ENCODE measurements around the gene RAB30. TPM values are rescaled to one million over a fixed set of nuclear protein-coding genes. Genes with fewer than 3 reads are reported as not detected.

The RAB30 gene
- total and polyA plus RNA-seq, 4 experiments from 2014 or later, result 5.0 to 14.1 (median 10.6) TPM

DNA sequence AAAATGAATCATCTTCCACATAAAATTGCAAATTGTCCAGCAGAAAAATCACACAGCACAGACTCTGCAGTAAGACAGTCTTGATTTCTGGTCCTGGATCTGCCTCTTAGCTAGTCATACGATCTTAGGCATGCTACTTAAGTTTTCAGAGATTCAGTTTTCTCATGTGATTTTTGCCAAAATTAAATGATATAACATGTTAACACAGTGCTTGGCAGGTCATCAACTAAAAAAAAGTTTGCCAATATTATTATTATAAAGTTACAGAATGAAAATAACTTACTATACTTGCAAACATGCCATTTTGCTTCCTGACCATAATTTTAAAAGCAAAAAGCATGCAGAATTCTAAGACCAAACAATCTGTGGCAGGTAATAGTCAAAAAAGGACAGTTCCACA, 15.1 kb downstream of the RAB30 start:
- intact Hi-C loops (cut with micrococcal nuclease), result no loop called here
- no peak overlapping the region for H3K4me3 ChIP-seq (ENCODE audit: low read length in 2 of 2)
- no peaks in the 10 kb centered on the region for H3K9me3 ChIP-seq (ENCODE audit: control insufficient read depth in 1 of 2, low read length in 2 of 2)
- no peaks in the 10 kb centered on the region for H3K36me3 ChIP-seq (ENCODE audit: insufficient read depth, low read length)
- peaks cover 18% of the 10 kb centered on the region for H3K4me1 ChIP-seq (ENCODE audit: insufficient read depth, low read length)
- H3K27ac ChIP-seq (ENCODE audit: low read depth, low read length), result no peak overlapping the region
- Mint-ChIP-seq H3K4me1 (peaks cover 13 to 34% (median 22%) of the 10 kb centered on the region in 4 donors), H3K27ac (no peak overlapping the region), H3K27me3 (no peaks in the 10 kb centered on the region), H3K36me3 (peaks cover 7 to 19% of the 10 kb centered on the region in 2 donors), H3K9me3 (peaks cover 0 to 2% (median under 1%) of the 10 kb centered on the region in 8 donors), H3K4me3 (no peak overlapping the region)
- no peak for DNase-seq
- ChIA-PET CTCF (ENCODE audit: partially characterized antibody) (interaction anchor here (1.3 kb wide), 1 partner anchor 17 kb away, joined by 3 read pairs; no protein-coding TSS in a partner anchor), POLR2A (ENCODE audit: partially characterized antibody) (interaction anchor here (0.8 to 1.3 kb wide), 3 partner anchors 9 to 100 kb away, joined by 3 to 4 read pairs (median 4); partner anchors contain the start of gene PCF11)
- no peaks in the 10 kb centered on the region for H3K27me3 ChIP-seq (ENCODE audit: insufficient read depth, low read length)

DNA sequence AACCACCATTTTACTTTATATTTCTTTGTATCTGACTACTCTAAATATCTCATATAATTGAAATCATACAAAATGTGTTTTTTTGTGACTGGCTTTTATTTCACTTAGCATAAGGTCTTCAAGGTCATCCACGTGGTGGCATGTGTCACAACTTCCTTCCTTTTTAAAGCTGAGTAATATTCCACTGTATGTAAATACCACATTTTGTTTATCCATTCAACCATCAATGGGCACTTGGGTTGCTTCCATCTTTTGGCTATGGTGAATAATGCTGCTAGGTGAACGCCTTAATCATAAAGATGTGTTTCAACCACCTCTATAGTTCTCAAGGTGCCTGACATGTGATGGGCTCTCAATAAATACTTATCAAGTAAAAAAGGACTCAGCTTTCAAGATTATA, 15.5 kb downstream of the RAB30 start:
- Mint-ChIP-seq H3K36me3 (peaks cover 8 to 22% of the 10 kb centered on the region in 2 donors), H3K27me3 (no peaks in the 10 kb centered on the region), H3K27ac (peak overlapping the region in 2 of 7 donors; percentile 0 to 3), H3K4me3 (no peak overlapping the region), H3K4me1 (peaks cover 13 to 30% (median 21%) of the 10 kb centered on the region in 4 donors), H3K9me3 (peaks cover 0 to 6% (median 2%) of the 10 kb centered on the region in 8 donors)
- Histone ChIP-seq H3K4me1 (ENCODE audit: insufficient read depth, low read length) (peaks cover 17% of the 10 kb centered on the region), H3K27ac (ENCODE audit: low read depth, low read length) (no peak overlapping the region), H3K9me3 (ENCODE audit: control insufficient read depth in 1 of 2, low read length in 2 of 2) (no peaks in the 10 kb centered on the region), H3K27me3 (ENCODE audit: insufficient read depth, low read length) (no peaks in the 10 kb centered on the region), H3K4me3 (ENCODE audit: low read length in 2 of 2) (no peak overlapping the region), H3K36me3 (ENCODE audit: insufficient read depth, low read length) (no peaks in the 10 kb centered on the region)
- no peak for DNase-seq
- POLR2A ChIA-PET (ENCODE audit: partially characterized antibody), result interaction anchor here (0.8 to 1.3 kb wide), 3 partner anchors 9 to 101 kb away, joined by 3 to 4 read pairs (median 4); partner anchors contain the start of gene PCF11
- CTCF ChIA-PET (ENCODE audit: partially characterized antibody), result interaction anchor here (1.3 kb wide), 1 partner anchor 18 kb away, joined by 3 read pairs; no protein-coding TSS in a partner anchor
- intact Hi-C loops (cut with micrococcal nuclease), result no loop called here

- H3K9me3 ChIP-seq (ENCODE audit: control insufficient read depth in 1 of 2, low read length in 2 of 2), result no peaks in the 10 kb centered on the region
- no peaks in the 10 kb centered on the region for H3K27me3 Mint-ChIP-seq
- POLR2A ChIA-PET (ENCODE audit: partially characterized antibody), result interaction anchor here (0.9 kb wide), 1 partner anchor 17 kb away, joined by 4 read pairs; the partner anchor contains the start of gene RAB30
- peak overlapping the region in 1 of 7 donors; percentile 37 for H3K27ac Mint-ChIP-seq
- no peak overlapping the region for H3K27ac ChIP-seq (ENCODE audit: low read depth, low read length)
- no peaks in the 10 kb centered on the region for H3K27me3 ChIP-seq (ENCODE audit: insufficient read depth, low read length)
- DNase-seq, result no peak
- no peak overlapping the region for H3K4me3 ChIP-seq (ENCODE audit: low read length in 2 of 2)
- H3K36me3 Mint-ChIP-seq, result peaks cover 6 to 20% of the 10 kb centered on the region in 2 donors
- H3K4me1 Mint-ChIP-seq, result peaks cover 13 to 30% (median 18%) of the 10 kb centered on the region in 4 donors
- CTCF ChIA-PET (ENCODE audit: partially characterized antibody), result interaction anchor here (0.8 kb wide), 1 partner anchor 8 kb away, joined by 3 read pairs; no protein-coding TSS in a partner anchor
- intact Hi-C loops (cut with micrococcal nuclease), result no loop called here
- peaks cover 0 to 12% (median 4%) of the 10 kb centered on the region in 8 donors for H3K9me3 Mint-ChIP-seq
- peak overlapping the region in 1 of 8 donors; percentile 1 for H3K4me3 Mint-ChIP-seq
- peaks cover 17% of the 10 kb centered on the region for H3K4me1 ChIP-seq (ENCODE audit: insufficient read depth, low read length)
- H3K36me3 ChIP-seq (ENCODE audit: insufficient read depth, low read length), result no peaks in the 10 kb centered on the region
Observed at GRCh38 chr11:83054904-83055380, 16.8 kb downstream of the RAB30 start.

GRCh38 chr11:83054001-83054400, 17.7 kb downstream of the RAB30 start:
- intact Hi-C loops (cut with micrococcal nuclease), result no loop called here
- Histone ChIP-seq H3K4me1 (ENCODE audit: insufficient read depth, low read length) (peaks cover 17% of the 10 kb centered on the region), H3K36me3 (ENCODE audit: insufficient read depth, low read length) (no peaks in the 10 kb centered on the region), H3K27me3 (ENCODE audit: insufficient read depth, low read length) (no peaks in the 10 kb centered on the region), H3K9me3 (ENCODE audit: control insufficient read depth in 1 of 2, low read length in 2 of 2) (no peaks in the 10 kb centered on the region), H3K27ac (ENCODE audit: low read depth, low read length) (no peak overlapping the region), H3K4me3 (ENCODE audit: low read length in 2 of 2) (no peak overlapping the region)
- Mint-ChIP-seq H3K9me3 (peaks cover 0 to 12% (median 4%) of the 10 kb centered on the region in 8 donors), H3K27me3 (no peaks in the 10 kb centered on the region), H3K27ac (peak overlapping the region in 1 of 7 donors; percentile 15), H3K4me1 (peaks cover 11 to 30% (median 18%) of the 10 kb centered on the region in 4 donors), H3K36me3 (peaks cover 4 to 20% of the 10 kb centered on the region in 2 donors), H3K4me3 (no peak overlapping the region)
- DNase-seq, result no peak
- ChIA-PET POLR2A (ENCODE audit: partially characterized antibody) (no interaction called here), CTCF (ENCODE audit: partially characterized antibody) (no interaction called here)

- peaks cover 4 to 20% of the 10 kb centered on the region in 2 donors for H3K36me3 Mint-ChIP-seq
- Histone ChIP-seq H3K4me1 (ENCODE audit: insufficient read depth, low read length) (peaks cover 17% of the 10 kb centered on the region), H3K36me3 (ENCODE audit: insufficient read depth, low read length) (no peaks in the 10 kb centered on the region), H3K4me3 (ENCODE audit: low read length in 2 of 2) (no peak overlapping the region), H3K27me3 (ENCODE audit: insufficient read depth, low read length) (no peaks in the 10 kb centered on the region), H3K27ac (ENCODE audit: low read depth, low read length) (no peak overlapping the region), H3K9me3 (ENCODE audit: control insufficient read depth in 1 of 2, low read length in 2 of 2) (no peaks in the 10 kb centered on the region)
- peak overlapping the region in 1 of 7 donors; percentile 75 for H3K27ac Mint-ChIP-seq
- no peaks in the 10 kb centered on the region for H3K27me3 Mint-ChIP-seq
- intact Hi-C loops (cut with micrococcal nuclease), result no loop called here
- ChIA-PET POLR2A (ENCODE audit: partially characterized antibody) (no interaction called here), CTCF (ENCODE audit: partially characterized antibody) (interaction anchor here (0.9 to 1.7 kb wide), 3 partner anchors 13 to 198 kb away, joined by 3 to 5 read pairs (median 4); no protein-coding TSS in a partner anchor)
- H3K4me1 Mint-ChIP-seq, result peaks cover 10 to 30% (median 21%) of the 10 kb centered on the region in 4 donors
- DNase-seq, result no peak
- no peak overlapping the region for H3K4me3 Mint-ChIP-seq
- peaks cover 0 to 12% (median 4%) of the 10 kb centered on the region in 8 donors for H3K9me3 Mint-ChIP-seq
Observed at GRCh38 chr11:83051760-83052671, 19.7 kb downstream of the RAB30 start.

GRCh38 chr11:83047515-83048225, 24.0 kb downstream of the RAB30 start:
- Mint-ChIP-seq H3K36me3 (peaks cover 2 to 8% of the 10 kb centered on the region in 2 donors), H3K27ac (peak overlapping the region in 3 of 7 donors; percentile 0 to 38 (median 8)), H3K9me3 (peaks cover 0 to 12% (median 4%) of the 10 kb centered on the region in 8 donors), H3K4me1 (peaks cover 8 to 16% (median 11%) of the 10 kb centered on the region in 4 donors), H3K27me3 (no peaks in the 10 kb centered on the region), H3K4me3 (no peak overlapping the region)
- no peaks in the 10 kb centered on the region for H3K36me3 ChIP-seq (ENCODE audit: insufficient read depth, low read length)
- no peak overlapping the region for H3K27ac ChIP-seq (ENCODE audit: low read depth, low read length)
- peaks cover 6% of the 10 kb centered on the region for H3K4me1 ChIP-seq (ENCODE audit: insufficient read depth, low read length)
- ChIA-PET CTCF (ENCODE audit: partially characterized antibody) (interaction anchor here (0.8 to 1.1 kb wide), 2 partner anchors 9 to 15 kb away, joined by 3 read pairs; no protein-coding TSS in a partner anchor), POLR2A (ENCODE audit: partially characterized antibody) (no interaction called here)
- H3K4me3 ChIP-seq (ENCODE audit: low read length in 2 of 2), result no peak overlapping the region
- H3K27me3 ChIP-seq (ENCODE audit: insufficient read depth, low read length), result no peaks in the 10 kb centered on the region
- intact Hi-C loops (cut with micrococcal nuclease), result no loop called here
- H3K9me3 ChIP-seq (ENCODE audit: control insufficient read depth in 1 of 2, low read length in 2 of 2), result no peaks in the 10 kb centered on the region
- no peak for DNase-seq
